HepG2 (cell line): ENCODE results near the gene FOXD2.

ENCODE experiments used
- AFF4 ChIP-seq: sonication (generic); formaldehyde crosslinking; IDR thresholded peaks from 2 replicates; pipeline ENCODE4 v1.4.0; 2020; ENCODE audit warnings: missing genetic modification reagents
- ARNTL ChIP-seq: sonication (generic); formaldehyde crosslinking; IDR thresholded peaks from 2 replicates; pipeline ENCODE4 v1.4.0; 2020; ENCODE audit warnings: mild to moderate bottlenecking, missing genetic modification reagents
- CTCF ChIP-seq: sonication (generic); formaldehyde crosslinking; IDR thresholded peaks from 2 replicates; pipeline ENCODE4 v1.5.0; 2020; ENCODE audit warnings: mild to moderate bottlenecking, missing genetic modification reagents, moderate library complexity
- DZIP1 ChIP-seq: sonication (generic); formaldehyde crosslinking; IDR thresholded peaks from 2 replicates; pipeline ENCODE4 v1.5.0; 2020; ENCODE audit warnings: mild to moderate bottlenecking, missing genetic modification reagents
- MAX ChIP-seq: IDR thresholded peaks from 2 replicates; pipeline ENCODE4 v1.6.1; 2012; ENCODE audit warnings: inconsistent platforms
- MXD1 ChIP-seq: sonication (generic); formaldehyde crosslinking; IDR thresholded peaks from 2 replicates; pipeline ENCODE4 v1.4.0; 2020; ENCODE audit warnings: mild to moderate bottlenecking, missing genetic modification reagents
- POLR2A ChIP-seq, 2 experiments: IDR thresholded peaks; 2 replicates each; pipeline ENCODE4 v1.6.1; 2011; ENCODE audit warnings: low read depth in 2 of 2, low read length in 2 of 2, mild to moderate bottlenecking in 1 of 2, moderate library complexity in 1 of 2; ENCODE audit not compliant: insufficient read depth in 1 of 2
- POLR2AphosphoS5 ChIP-seq: IDR thresholded peaks from 2 replicates; pipeline ENCODE4 v1.6.1; 2012; ENCODE audit warnings: low read depth, low read length
- USF2 ChIP-seq, 2 experiments: sonication (generic) in 1 of 2; formaldehyde crosslinking in 1 of 2; IDR thresholded peaks; 2 replicates each; pipeline versions ENCODE4 v1.5.1 to v1.6.1; 2011 to 2020; ENCODE audit warnings: borderline replicate concordance in 1 of 2, low read depth in 1 of 2, low read length in 1 of 2, mild to moderate bottlenecking in 1 of 2, missing genetic modification reagents in 1 of 2, moderate library complexity in 1 of 2
- ZNF609 ChIP-seq: sonication (generic); formaldehyde crosslinking; IDR thresholded peaks from 2 replicates; pipeline ENCODE4 v1.4.0; 2020; ENCODE audit warnings: mild to moderate bottlenecking, missing genetic modification reagents, borderline replicate concordance
- ZNF788 ChIP-seq: sonication (generic); formaldehyde crosslinking; IDR thresholded peaks from 2 replicates; pipeline ENCODE4 v1.5.0; 2020; ENCODE audit warnings: mild to moderate bottlenecking, missing genetic modification reagents, borderline replicate concordance
- ZSCAN31 ChIP-seq: sonication (generic); formaldehyde crosslinking; IDR thresholded peaks from 2 replicates; pipeline ENCODE4 v1.5.0; 2020; ENCODE audit warnings: low read depth, mild to moderate bottlenecking, missing genetic modification reagents

GRCh38 chr1:47443530-47444296, 5.9 kb downstream of the FOXD2 start:
- no peak for TF ChIP-seq MXD1 (CRISPR knock-in tag)
- TF ChIP-seq ZNF609 (CRISPR knock-in tag): no peak
- TF ChIP-seq ZNF788: no peak
- no peak for TF ChIP-seq MAX
- no peak for TF ChIP-seq DZIP1 (CRISPR knock-in tag)
- TF ChIP-seq POLR2A (IDR thresholded peaks at IDR 0.05; ENCODE audit: insufficient read depth in 1 of 2, low read depth in 2 of 2, low read length in 2 of 2): no peak
- TF ChIP-seq POLR2AphosphoS5: no peak
- no peak for TF ChIP-seq ZSCAN31
- TF ChIP-seq AFF4: no peak
- no peak for TF ChIP-seq CTCF (CRISPR knock-in tag)
- TF ChIP-seq ARNTL (CRISPR knock-in tag): no peak
- TF ChIP-seq USF2 (IDR thresholded peaks at IDR 0.05; ENCODE audit: low read depth, low read length): no peak
- no peak for TF ChIP-seq USF2 (CRISPR knock-in tag; IDR thresholded peaks at IDR 0.05; ENCODE audit: borderline replicate concordance)
